Measurements from ENCODE around the gene HEXIM2.

GRCh38 chr17:45218895-45219661 lies 57.4 kb downstream of the HEXIM2 start:
- peak; percentile 98 for TF ChIP-seq CTCF (conservative IDR thresholded peaks at IDR 0.05)
- no peak for TF ChIP-seq EZH2 (IDR thresholded peaks at IDR 0.05; ENCODE audit: low read depth)

All from PC-9 (cell line).